Spleen (tissue), 11 donors: Measurements from ENCODE around the gene CNIH3. TPM values are rescaled to one million over a fixed set of nuclear protein-coding genes. Genes with fewer than 3 reads are reported as not detected.

Experiments used
- DNase-seq: peaks from one replicate; pipeline ENCODE4 v3.0.0-alpha.2; 2020
- H3K27ac ChIP-seq, 8 donors: fragments of 200-600 bp; sonication (generic) in 7 of 8; 1 replicate in 4 of 8; 2 replicates in 4 of 8; pipeline versions ENCODE4 v1.5.0 to v1.8.0; 2016 to 2021; ENCODE audit warnings: inconsistent platforms in 4 of 8, mild to moderate bottlenecking in 4 of 8, moderate library complexity in 1 of 8
- H3K27me3 ChIP-seq, 7 donors: fragments of 200-600 bp; sonication (generic) in 6 of 7; replicated peaks in 1 of 7; 1 replicate in 4 of 7; 2 replicates in 3 of 7; pipeline versions ENCODE4 v1.5.0 to v1.8.0; 2016 to 2021; ENCODE audit warnings: inconsistent platforms in 3 of 7, mild to moderate bottlenecking in 1 of 7
- H3K36me3 ChIP-seq, 6 donors: fragments of 200-600 bp; sonication (generic) in 5 of 6; 1 replicate in 4 of 6; 2 replicates in 2 of 6; pipeline versions ENCODE4 v1.5.0 to v1.8.0; 2016 to 2021; ENCODE audit warnings: inconsistent platforms in 2 of 6
- H3K4me1 ChIP-seq, 6 donors: fragments of 200-600 bp; sonication (generic) in 5 of 6; 1 replicate in 3 of 6; 2 replicates in 3 of 6; pipeline versions ENCODE4 v1.5.0 to v1.8.0; 2016 to 2021; ENCODE audit warnings: inconsistent platforms in 3 of 6
- H3K4me3 ChIP-seq, 8 donors: fragments of 200-600 bp; sonication (generic) in 7 of 8; 1 replicate in 4 of 8; 2 replicates in 4 of 8; pipeline versions ENCODE4 v1.5.0 to v1.8.0; 2016 to 2021; ENCODE audit warnings: inconsistent platforms in 4 of 8, mild to moderate bottlenecking in 4 of 8, moderate library complexity in 2 of 8
- H3K9me3 ChIP-seq, 8 donors: fragments of 200-600 bp; sonication (generic) in 7 of 8; 1 replicate in 4 of 8; 2 replicates in 4 of 8; pipeline versions ENCODE4 v1.5.0 to v1.8.0; 2016 to 2021; ENCODE audit warnings: inconsistent platforms in 4 of 8
- POLR2A ChIP-seq, 3 donors: fragments of 450-650 bp; IDR thresholded peaks; one replicate each; pipeline ENCODE4 v1.5.1; 2017; ENCODE audit warnings: antibody characterized with exemption in 3 of 3, mild to moderate bottlenecking in 1 of 3
- POLR2AphosphoS5 ChIP-seq, 3 donors: sonication (generic); formaldehyde crosslinking; IDR thresholded peaks; one replicate each; pipeline ENCODE4 v1.5.1; 2017; ENCODE audit warnings: antibody characterized with exemption in 3 of 3
- WGBS, 5 donors: extraction: QIAGEN DNeasy Blood & Tissue Kit in 3 of 5; methylation state at CpG; one replicate each; pipeline versions ENCODE4 v1.1.5 to v1.1.7; 2013 to 2018; 5-methylcytosine and 5-hydroxymethylcytosine counted together
- intact Hi-C: fragments of 100-400 bp; cut with DNase I; formaldehyde crosslinking; loops from one replicate; pipeline ENCODE4 v1.15.0; 2023; ENCODE audit warnings: low total_unique reads
- polyA plus RNA-seq, 3 donors: library from polyadenylated mRNA; stranded (reverse); fragments of 200-250 nt; gene quantifications; one replicate each; pipeline ENCODE4 v1.2.1, GENCODE V29; 2013
- total RNA-seq, 7 donors: library from RNA; depleted of rRNA in 3 of 7; stranded (reverse); fragments of >200 nt in 3 of 7; fragmentation: NEBNext Ultra II Directional in 4 of 7; extraction: Animal tissue kit (Norgen Biotek cat#: 25700) in 4 of 7; gene quantifications; one replicate each; pipeline versions ENCODE4 v1.1.0 to v1.2.1, GENCODE V29; 2016 to 2021
- TF ChIP-seq, protein P1 (sequence below), 11 experiments: fragments of 200-600 bp in 7 of 11; fragments of 450-650 bp in 4 of 11; sonication (generic) in 4 of 11; IDR thresholded peaks in 8 of 11; conservative IDR thresholded peaks in 3 of 11; 1 replicate in 7 of 11; 2 replicates in 4 of 11; pipeline versions ENCODE4 v1.4.0 to v1.8.0; 2016 to 2021; ENCODE audit warnings: antibody characterized with exemption in 11 of 11, inconsistent platforms in 4 of 11, mild to moderate bottlenecking in 1 of 11
- donor health status: healthy with polysubstance abuse.
- donor health status: DM: no; HTN: no; CAD: no; lungs with moderate emphysema.
- donor health status: DM: no; HTN: no; CAD: no.
- donor health status: Bipolar disorder and iron deficiency.
- donor health status: healthy.
- donor health status: DM: no; HTN: no; CAD: no.
- donor health status: DM: yes; HTN: yes; CAD: no.

CNIH3 gene
- total and polyA plus RNA-seq, 10 donors = 0.68 to 4.1 (median 2.0) TPM

DNA sequence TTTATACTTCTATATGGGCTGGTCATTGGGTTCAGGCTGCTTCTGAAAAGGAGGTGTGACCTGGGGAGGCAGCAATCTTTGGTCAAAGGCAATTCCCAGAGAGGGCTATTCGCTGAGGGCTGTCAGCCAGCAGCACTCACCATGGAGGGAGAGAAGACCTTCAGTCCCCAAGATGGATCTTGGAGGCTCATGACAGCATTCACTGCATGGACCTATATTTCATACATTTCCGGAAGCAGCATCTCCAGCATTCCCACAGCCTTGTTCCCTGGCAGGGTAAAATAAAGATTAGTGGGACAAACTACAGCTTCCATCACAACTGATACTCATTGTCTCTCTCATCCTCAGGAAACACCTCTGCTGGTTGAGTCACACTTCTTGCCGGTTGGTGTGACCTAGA, 146.6 kb downstream of the CNIH3 start:
- Histone ChIP-seq H3K36me3 (no peaks in the 10 kb centered on the region), H3K4me1 (no peaks in the 10 kb centered on the region), H3K4me3 (no peak overlapping the region), H3K27ac (no peak overlapping the region), H3K9me3 (peaks cover 0 to 18% (median 13%) of the 10 kb centered on the region in 8 donors), H3K27me3 (peaks cover 0 to 9% (median 0%) of the 10 kb centered on the region in 7 donors)
- TF ChIP-seq, protein P1, sequence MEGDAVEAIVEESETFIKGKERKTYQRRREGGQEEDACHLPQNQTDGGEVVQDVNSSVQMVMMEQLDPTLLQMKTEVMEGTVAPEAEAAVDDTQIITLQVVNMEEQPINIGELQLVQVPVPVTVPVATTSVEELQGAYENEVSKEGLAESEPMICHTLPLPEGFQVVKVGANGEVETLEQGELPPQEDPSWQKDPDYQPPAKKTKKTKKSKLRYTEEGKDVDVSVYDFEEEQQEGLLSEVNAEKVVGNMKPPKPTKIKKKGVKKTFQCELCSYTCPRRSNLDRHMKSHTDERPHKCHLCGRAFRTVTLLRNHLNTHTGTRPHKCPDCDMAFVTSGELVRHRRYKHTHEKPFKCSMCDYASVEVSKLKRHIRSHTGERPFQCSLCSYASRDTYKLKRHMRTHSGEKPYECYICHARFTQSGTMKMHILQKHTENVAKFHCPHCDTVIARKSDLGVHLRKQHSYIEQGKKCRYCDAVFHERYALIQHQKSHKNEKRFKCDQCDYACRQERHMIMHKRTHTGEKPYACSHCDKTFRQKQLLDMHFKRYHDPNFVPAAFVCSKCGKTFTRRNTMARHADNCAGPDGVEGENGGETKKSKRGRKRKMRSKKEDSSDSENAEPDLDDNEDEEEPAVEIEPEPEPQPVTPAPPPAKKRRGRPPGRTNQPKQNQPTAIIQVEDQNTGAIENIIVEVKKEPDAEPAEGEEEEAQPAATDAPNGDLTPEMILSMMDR (IDR thresholded peaks at IDR 0.05 in 8 of 11, conservative IDR thresholded peaks at IDR 0.05 in 3 of 11) = no peak
- TF ChIP-seq POLR2AphosphoS5 (IDR thresholded peaks at IDR 0.05) = no peak
- TF ChIP-seq POLR2A (IDR thresholded peaks at IDR 0.05) = no peak
- DNase-seq = no peak
- intact Hi-C loops = no loop called here
- whole genome bisulfite sequencing, 5 donors = 78 to 87% (median 85%) methylated on average over 3 of the region's 3 CpGs

DNA sequence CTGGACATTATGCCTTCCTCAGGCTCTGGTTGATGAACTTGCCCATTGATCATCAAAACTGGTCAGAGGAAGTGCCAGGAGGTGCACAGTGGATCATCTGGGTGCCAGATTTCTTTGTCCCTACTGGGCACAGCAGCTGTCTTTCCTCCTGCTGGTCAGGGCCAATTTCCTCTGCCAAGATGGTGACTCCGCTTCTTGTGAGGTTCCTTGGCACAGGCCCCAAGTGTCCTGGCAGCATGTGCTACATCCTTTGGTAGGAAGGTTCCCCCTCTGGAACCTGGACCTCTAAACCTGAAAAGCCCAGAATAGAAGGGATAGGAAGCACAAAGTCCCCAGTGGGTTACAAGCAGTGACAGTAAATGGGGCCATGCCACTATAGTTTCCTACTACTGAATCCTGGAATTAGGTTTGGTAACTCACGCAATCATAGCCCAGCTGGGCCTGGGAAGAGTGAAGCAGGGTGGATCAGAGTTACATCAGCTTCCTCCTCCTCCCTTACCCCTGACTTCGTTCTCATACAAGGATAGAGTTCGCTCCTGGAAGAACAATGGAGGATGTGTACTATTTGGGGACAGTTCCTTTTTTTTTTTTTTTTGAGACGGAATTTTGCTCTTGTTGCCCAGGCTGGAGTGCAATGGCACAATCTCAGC, 147.1 kb downstream of the CNIH3 start:
- TF ChIP-seq POLR2A (IDR thresholded peaks at IDR 0.05) (no peak), POLR2AphosphoS5 (IDR thresholded peaks at IDR 0.05) (no peak)
- TF ChIP-seq, protein P1 (IDR thresholded peaks at IDR 0.05 in 8 of 11, conservative IDR thresholded peaks at IDR 0.05 in 3 of 11) = no peak
- 78 to 91% (median 84%) methylated on average over 4 to 5 of the region's 5 CpGs for WGBS, 5 donors
- intact Hi-C loops = no loop called here
- Histone ChIP-seq H3K4me3 (no peak overlapping the region), H3K36me3 (no peaks in the 10 kb centered on the region), H3K4me1 (no peaks in the 10 kb centered on the region), H3K27me3 (peaks cover 0 to 9% (median 0%) of the 10 kb centered on the region in 7 donors), H3K9me3 (peaks cover 0 to 18% (median 12%) of the 10 kb centered on the region in 8 donors), H3K27ac (no peak overlapping the region)
- no peak for DNase-seq

DNA sequence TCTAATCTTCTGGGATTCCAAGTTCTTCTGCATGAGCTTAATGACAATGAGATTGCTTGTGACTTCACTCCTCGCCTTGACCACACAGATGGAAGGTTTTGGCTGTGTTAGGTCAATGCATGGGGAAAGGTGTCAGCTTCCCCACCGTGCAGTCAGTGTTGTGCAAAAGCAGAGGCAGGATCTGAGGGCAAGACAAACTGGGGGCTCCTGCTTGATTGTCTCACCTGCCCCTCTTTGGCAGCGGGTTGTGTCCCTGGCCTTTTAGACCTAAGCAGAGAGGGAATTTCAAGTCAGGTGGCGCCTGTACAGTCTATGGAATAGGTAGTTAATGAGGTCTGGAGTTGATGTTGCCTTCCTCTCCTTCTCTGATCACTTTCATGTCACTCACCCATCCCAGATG, 150.1 kb downstream of the CNIH3 start:
- H3K9me3 ChIP-seq = no peaks in the 10 kb centered on the region
- H3K4me1 ChIP-seq = no peaks in the 10 kb centered on the region
- intact Hi-C loops = no loop called here
- no peak overlapping the region for H3K27ac ChIP-seq
- H3K36me3 ChIP-seq = no peaks in the 10 kb centered on the region
- H3K27me3 ChIP-seq = peaks cover 0 to 8% (median 0%) of the 10 kb centered on the region in 7 donors
- H3K4me3 ChIP-seq = no peak overlapping the region
- 69 to 78% (median 72%) methylated on average over 4 of the region's 4 CpGs for WGBS, 5 donors
- no peak for DNase-seq
- TF ChIP-seq POLR2AphosphoS5 (IDR thresholded peaks at IDR 0.05) (no peak), POLR2A (IDR thresholded peaks at IDR 0.05) (no peak)
- TF ChIP-seq, protein P1 (IDR thresholded peaks at IDR 0.05 in 8 of 11, conservative IDR thresholded peaks at IDR 0.05 in 3 of 11) = no peak

DNA sequence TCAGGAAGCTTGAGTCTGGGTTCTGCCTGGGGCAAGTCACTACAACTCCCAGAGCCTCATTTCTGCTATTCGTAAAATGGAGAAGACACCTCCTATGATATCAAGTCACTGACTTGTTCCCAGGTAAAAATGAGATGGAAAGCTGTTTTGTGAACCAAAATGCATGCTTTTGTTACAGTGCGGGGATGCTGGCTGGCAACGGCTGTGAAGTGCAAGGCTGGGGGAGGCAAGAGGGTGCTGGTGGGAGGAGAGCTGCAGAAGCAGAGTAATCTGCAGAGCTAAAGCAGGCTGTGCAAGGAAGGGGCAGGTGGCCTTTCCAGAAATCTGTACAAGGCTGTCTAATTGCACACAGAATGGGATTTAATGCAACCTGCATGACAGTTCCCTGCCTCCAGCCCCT, 150.9 kb downstream of the CNIH3 start:
- no peak overlapping the region for H3K27ac ChIP-seq
- WGBS, 5 donors = 74 to 96% (median 90%) methylated on average over 3 of the region's 3 CpGs
- H3K9me3 ChIP-seq = no peaks in the 10 kb centered on the region
- no peaks in the 10 kb centered on the region for H3K36me3 ChIP-seq
- TF ChIP-seq POLR2A (IDR thresholded peaks at IDR 0.05) (no peak), POLR2AphosphoS5 (IDR thresholded peaks at IDR 0.05) (no peak)
- TF ChIP-seq, protein P1 (IDR thresholded peaks at IDR 0.05 in 8 of 11, conservative IDR thresholded peaks at IDR 0.05 in 3 of 11) = no peak
- intact Hi-C loops = no loop called here
- no peaks in the 10 kb centered on the region for H3K4me1 ChIP-seq
- peaks cover 0 to 8% (median 0%) of the 10 kb centered on the region in 7 donors for H3K27me3 ChIP-seq
- H3K4me3 ChIP-seq = no peak overlapping the region
- DNase-seq = no peak
